HL-60 (cell line): ENCODE measurements around the gene CAMTA1.

ENCODE experiments used
- DNase-seq, 2 experiments: peaks; one replicate each; pipeline ENCODE4 v3.0.0-alpha.2; 2010 to 2020; ENCODE audit warnings: low read depth in 1 of 2, low spot score in 1 of 2
- H3K27ac ChIP-seq: fragments of 250-450 bp; sonication (Bioruptor Pico); replicated peaks from 2 replicates; pipeline ENCODE4 v1.5.1; 2020; ENCODE audit warnings: mild to moderate bottlenecking, moderate library complexity
- H3K27me3 ChIP-seq: fragments of 250-450 bp; sonication (Bioruptor Pico); 2 replicates; pipeline ENCODE4 v1.5.1; 2021; ENCODE audit warnings: mild to moderate bottlenecking, moderate library complexity; ENCODE audit not compliant: insufficient read depth, poor library complexity, severe bottlenecking
- H3K4me3 ChIP-seq: replicated peaks from 2 replicates; pipeline ENCODE4 v1.5.1; 2011; ENCODE audit warnings: mild to moderate bottlenecking, control low read depth, low read length; ENCODE audit not compliant: insufficient read depth
- CTCF ChIP-seq: IDR thresholded peaks from one replicate; pipeline ENCODE4 v1.5.1; 2011; ENCODE audit warnings: low read length, control low read depth, inconsistent platforms; ENCODE audit not compliant: insufficient read depth
- GABPA ChIP-seq: IDR thresholded peaks from 2 replicates; pipeline ENCODE4 v1.6.1; 2012; ENCODE audit warnings: low read depth
- POLR2AphosphoS5 ChIP-seq: IDR thresholded peaks from 2 replicates; pipeline ENCODE4 v1.6.1; 2012; ENCODE audit warnings: low read depth
- REST ChIP-seq: IDR thresholded peaks from 2 replicates; pipeline ENCODE4 v1.6.1; 2012; ENCODE audit warnings: low read depth; ENCODE audit not compliant: insufficient replicate concordance
- SPI1 ChIP-seq: IDR thresholded peaks from 2 replicates; pipeline ENCODE4 v1.6.1; 2012; ENCODE audit warnings: low read depth, mild to moderate bottlenecking, borderline replicate concordance

Gene CAMTA1

DNA sequence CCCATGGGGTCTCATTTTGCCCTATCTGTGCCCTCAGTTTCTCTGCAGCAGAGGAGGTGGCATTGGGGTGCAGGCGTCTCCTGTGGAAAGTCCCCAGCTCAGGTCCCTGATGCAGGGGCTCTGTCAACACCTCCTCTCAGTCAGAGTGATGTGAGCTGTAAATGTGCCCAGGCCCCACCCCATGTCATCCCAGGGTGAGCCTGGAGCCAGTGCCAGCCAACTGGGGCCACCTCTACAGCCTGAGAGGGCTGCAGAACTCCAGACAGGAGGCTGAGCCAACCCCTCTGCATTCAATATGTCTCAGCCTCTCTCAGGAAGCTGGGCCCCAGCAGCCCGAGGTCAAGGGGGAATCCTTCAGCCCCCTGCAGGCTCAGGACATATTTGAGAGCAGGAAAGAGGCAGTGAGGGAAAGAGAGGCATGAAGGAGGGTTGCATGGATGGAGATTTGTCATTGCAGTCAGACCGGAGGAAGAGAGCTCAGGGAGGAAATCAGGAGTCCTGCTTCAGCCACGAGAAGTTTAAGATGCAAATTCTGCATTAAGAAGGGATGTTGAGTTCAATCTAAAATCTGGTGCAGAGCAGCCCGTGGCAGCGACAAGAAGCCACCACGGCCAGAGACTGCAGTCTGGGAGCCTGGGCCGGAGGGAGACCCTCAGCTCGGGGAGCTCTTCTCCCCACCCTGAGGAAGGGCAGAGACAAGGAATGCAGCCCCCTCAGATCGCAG lies 697.7 kb downstream of the CAMTA1 start:
- TF ChIP-seq REST (no peak), POLR2AphosphoS5 (no peak), SPI1 (no peak), CTCF (no peak), GABPA (no peak)
- Histone ChIP-seq H3K27ac (no peak overlapping the region), H3K27me3 (peaks cover 4% of the 10 kb centered on the region), H3K4me3 (no peak overlapping the region)
- DNase-seq = no peak

DNA sequence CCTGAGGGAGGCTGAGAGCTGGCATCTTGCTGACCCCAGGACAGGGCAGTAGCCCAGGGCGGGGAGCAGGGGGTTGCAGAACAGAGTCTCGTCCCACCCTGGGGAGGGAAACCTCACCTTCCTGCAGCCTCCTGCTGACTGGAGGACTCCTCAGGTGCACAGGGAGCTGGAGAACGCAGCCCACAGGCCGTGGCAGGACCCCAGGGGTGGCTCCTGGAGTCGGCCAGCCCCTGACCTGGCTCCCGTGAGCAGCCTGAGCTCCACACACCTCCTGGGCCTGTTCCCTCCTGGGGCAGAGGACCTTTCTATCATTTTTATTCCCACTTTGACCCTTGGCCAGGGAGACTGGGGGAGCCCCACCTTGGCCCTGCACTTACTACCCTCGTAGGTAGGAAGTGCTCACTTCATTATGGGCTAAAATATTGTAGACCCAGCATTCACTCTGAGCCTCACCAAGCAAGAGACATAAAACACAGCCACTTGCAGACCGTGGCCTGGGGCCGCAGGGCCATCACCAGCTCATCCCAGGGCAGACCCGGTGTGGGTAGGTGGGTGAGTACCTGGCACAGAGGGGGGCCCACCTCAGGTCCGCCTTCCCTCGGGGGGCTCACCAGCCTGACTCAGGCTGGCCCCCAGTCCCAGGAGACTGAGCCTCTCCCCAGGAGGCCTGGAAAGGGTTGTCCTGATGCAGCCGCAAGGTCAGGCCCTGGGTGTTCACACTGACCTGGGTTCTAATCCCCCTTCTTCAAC lies 698.6 kb downstream of the CAMTA1 start:
- DNase-seq = no peak
- no peak overlapping the region for H3K4me3 ChIP-seq
- no peak for TF ChIP-seq GABPA
- no peak for TF ChIP-seq REST
- TF ChIP-seq CTCF = no peak
- TF ChIP-seq POLR2AphosphoS5 = no peak
- TF ChIP-seq SPI1 = no peak
- H3K27me3 ChIP-seq = peaks cover 4% of the 10 kb centered on the region
- H3K27ac ChIP-seq = no peak overlapping the region

- Histone ChIP-seq H3K27ac (no peak overlapping the region), H3K27me3 (peaks cover 4% of the 10 kb centered on the region), H3K4me3 (no peak overlapping the region)
- TF ChIP-seq SPI1 = no peak
- TF ChIP-seq POLR2AphosphoS5 = no peak
- no peak for TF ChIP-seq GABPA
- no peak for TF ChIP-seq REST
- no peak for TF ChIP-seq CTCF
- DNase-seq = no peak
These were observed 700.0 kb downstream of the CAMTA1 start for GRCh38 chr1:7485086-7485780.
